Stimulated activated naive CD4-positive, alpha-beta T cell (primary cell): Measurements from ENCODE around the gene USB1.
A peak's percentile ranks its signal among the peaks of the same experiment; 100 is the strongest.

Experiments
- DNase-seq, 6 experiments: peaks; one replicate each; lab custom pipeline; 2025; lab: John Stamatoyannopoulos, UW

USB1 gene

GRCh38 chr16:58019866-58020538 is 18.8 kb downstream of the USB1 start:
- DNase-seq = no peak

- peak; percentile 36 to 64 (median 51) for DNase-seq
Observed at GRCh38 chr16:58020628-58021521, 19.7 kb downstream of the USB1 start.

DNA sequence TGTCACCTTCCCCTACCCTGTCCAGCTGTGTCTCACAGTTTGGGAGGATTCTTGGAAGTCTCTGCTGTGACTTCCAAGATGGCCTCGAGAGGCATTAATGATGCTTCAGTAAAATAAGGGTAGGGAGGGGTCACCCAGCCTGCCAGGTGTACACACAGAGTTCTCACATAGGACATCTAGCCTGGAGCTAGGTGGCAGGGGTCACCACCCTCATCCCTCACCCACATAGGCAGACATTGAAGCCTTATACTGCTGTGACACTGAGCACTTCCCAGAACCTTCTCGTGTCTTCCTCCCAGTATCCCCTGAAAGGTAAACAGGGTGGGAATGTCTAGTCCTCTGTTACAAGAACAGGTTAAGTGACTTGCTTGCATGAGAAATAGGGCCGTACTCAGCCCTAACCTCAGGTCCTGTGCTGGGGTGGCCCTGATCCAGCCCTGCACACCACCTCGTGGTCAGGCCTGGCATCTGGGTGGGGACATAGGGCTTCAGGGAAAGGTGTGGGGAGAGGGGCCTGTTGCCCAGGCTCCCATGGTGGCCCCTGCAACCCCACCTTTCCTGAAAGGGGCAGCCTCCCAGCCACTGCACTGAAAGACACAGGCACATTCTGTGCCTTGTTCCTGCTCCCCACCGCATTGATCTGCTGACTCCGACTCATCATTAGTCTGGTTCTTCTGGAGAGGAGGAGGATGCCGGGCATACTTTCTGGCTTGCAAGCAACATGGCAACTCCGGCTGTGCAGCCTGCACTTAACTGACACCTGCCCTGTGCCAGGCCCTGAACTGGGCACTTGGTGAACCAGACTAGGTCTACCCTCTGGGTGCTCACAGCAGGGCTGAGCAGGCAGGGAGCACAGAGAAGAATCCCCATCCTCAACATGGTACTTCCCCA is 20.7 kb downstream of the USB1 start:
- no peak for DNase-seq

- DNase-seq = no peak
Observed at GRCh38 chr16:58022601-58023371, 21.6 kb downstream of the USB1 start.

GRCh38 chr16:58024486-58025350 is 23.5 kb downstream of the USB1 start:
- DNase-seq = peak in 2 of 6 experiments; percentile 12 to 23

DNA sequence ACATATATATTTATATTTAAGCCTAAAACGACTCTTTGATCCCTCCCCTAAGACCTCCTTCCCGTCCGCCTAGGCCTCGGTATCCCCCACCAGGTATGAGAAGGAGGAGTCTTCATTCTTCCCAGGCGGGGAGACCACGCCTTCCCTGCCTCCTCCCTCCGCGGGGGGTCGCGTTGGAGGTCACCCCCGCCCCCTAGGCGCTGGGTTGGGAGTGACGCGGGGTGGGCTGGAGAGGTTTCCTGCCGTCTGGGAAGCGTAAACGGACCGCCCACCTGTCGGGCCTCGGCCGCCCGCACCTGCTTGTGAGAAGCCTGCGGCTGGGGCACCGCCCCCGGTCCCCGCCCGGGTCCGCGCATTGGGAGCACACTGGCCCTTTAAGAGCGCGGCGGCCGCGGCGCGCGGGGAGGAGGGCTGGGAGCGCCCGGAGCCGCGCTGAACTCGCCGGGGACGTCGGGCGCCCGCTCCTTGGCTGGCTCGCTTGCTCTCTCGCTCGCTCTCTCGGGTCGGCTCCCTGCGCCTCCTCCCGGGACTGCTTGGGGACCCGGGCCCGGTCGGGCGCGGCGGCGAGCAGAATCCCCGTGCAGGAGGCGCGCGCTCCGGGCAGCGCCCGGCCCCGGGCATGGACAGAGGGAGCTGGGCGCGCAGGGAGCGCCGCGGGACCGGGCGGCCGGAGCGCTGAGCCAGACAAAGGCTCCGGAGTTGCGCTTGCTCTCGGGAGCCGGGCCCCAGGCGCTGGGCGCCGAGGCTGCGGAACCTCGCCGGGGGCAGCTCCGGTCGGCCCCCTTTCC is 24.3 kb downstream of the USB1 start, which contains the start of gene MMP15:
TSS of gene MMP15 (plus strand) at position 404 of the 788 bp plus-strand sequence. CDS start 597 bp downstream, outside the sequence.
- peak in 5 of 6 experiments; percentile 35 to 48 (median 38) for DNase-seq

DNA sequence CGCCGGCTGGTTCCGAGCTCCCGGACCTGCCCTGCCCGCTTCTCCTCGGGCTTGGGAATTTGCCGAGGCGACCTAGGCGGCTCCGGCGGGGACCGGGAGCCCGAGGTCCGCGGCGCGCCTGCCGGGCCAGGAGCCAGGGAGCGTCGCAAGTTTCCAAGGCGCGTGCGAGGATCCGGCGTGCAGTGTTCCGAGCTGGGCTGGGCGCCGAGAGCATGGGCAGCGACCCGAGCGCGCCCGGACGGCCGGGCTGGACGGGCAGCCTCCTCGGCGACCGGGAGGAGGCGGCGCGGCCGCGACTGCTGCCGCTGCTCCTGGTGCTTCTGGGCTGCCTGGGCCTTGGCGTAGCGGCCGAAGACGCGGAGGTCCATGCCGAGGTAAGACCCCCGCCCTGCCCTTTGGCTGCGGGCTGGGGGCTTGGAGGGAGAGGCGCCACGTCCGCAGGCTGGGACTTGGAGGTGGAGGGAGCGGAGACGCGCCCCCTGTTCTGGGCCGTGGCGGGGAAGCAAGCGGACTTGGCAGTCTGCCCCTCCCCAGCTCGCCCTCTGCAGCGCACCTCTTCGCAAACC is 25.0 kb downstream of the USB1 start:
- peak in 2 of 6 experiments; percentile 10 to 19 for DNase-seq

DNA sequence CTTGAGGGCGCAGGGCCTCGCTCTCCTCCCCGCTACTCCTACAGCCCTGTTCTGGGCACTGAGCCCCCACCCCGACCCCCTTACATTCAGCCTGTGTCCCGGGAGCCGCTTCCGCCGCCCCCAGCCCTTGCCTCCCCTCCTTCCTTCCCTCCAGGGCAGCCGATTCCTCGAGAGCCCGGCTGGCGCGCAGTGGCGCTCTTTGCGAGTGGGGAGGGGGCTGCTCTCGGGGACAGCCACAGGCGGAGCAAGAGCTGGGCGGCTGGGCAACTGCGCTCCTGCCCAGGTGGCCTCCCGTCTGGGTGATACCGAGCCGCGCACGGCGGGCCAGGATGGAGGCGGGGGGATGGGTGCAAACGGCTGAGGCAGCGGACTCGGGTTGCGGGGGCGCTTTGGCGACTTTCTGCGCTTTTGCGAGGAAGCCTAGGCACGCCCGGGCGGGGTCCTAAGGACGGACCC is 25.5 kb downstream of the USB1 start:
- DNase-seq = no peak

DNA sequence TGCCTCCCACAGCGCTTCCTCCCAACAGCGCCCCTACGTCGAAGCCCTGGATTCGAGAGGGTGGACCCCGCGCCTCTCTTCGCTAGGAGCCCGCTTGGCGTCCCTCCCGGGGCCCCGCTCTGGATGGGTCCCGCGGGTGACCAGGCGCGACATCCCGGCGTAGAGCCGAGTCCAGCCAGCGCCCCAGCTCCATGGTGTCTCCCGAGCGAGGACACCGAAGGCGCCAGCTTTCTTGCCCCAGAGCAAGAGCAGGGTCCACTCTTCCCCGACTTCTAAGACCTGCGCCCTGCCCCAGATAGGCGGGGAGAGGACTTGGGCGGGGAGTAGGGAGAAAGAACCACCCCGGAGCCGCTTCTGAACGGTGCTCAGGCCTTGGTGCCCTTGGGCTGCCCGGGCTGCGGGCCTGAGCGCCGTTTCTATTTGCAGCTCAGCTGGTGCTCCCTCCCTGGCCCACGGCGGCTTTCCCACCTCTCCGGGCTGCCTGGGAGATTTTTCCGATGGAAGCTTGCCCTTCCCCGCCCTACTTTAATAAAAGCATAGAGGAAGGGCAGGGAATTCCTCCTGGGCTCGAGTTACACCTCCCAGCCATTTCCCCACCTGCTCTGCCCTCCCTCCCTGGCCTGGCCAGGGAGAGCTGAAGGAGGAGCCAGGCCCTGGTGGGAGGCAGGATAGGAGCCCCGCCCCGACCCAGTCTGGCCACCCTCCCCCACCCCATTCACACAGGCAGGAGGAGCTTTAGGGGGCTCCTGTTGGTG is 26.1 kb downstream of the USB1 start:
- DNase-seq = no peak

DNA sequence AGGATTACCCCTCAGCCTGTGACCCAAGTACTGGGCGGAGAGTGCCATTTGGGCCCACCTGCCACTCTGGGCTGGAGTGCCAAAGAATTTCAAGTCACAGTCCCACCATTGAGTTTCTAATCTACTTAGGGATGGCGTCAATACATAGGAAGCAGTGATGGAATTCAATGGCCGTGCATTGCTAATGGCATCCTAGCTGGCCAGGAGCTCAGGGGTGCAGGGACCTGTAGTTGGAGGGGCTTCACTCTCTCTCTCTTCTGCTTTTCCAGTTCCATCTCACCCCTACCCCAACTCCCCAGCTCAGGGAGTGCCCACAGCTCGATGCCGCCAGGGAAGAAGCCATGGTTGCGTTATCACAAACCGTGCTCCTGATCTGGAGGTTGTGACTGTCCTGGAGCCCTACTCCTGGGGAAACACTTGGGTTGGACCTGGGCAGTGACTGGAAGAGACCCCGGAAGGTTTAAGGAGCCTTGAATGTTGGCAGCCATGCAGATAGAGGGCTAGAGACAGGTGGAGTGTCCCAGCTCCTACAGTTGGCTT is 26.8 kb downstream of the USB1 start:
- no peak for DNase-seq

DNA sequence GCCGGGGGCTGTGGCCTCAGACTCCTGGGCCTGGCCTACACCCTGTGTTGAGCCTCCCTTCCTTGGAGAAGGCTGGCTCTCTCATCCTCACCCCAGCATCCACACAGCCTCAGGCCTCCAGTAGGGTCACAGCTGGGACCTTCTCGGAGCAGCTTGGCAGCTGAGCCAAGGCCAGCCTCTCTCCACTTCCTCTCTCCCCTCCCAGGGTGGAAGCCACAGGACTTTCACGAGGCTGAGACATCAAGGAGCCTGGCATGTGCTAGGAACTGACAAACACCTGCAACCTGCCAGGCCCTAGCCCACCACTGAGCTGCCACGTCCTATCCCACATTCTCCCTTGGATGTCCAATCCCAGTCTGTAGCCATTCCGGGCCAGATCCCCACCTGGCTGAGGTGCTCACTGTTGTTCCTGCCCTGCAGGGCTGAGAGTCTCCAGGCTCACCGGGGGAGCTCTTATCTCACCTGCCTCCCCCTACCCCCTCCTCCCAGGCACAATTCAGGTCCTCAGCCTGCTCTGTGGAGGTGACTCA is 27.4 kb downstream of the USB1 start:
- no peak for DNase-seq

- no peak for DNase-seq
Observed at GRCh38 chr16:58029410-58029809, 28.2 kb downstream of the USB1 start.

- DNase-seq = no peak
Observed at GRCh38 chr16:58030136-58030840, 29.1 kb downstream of the USB1 start.

- DNase-seq = no peak
Observed at GRCh38 chr16:58031016-58031800, 30.0 kb downstream of the USB1 start.

DNA sequence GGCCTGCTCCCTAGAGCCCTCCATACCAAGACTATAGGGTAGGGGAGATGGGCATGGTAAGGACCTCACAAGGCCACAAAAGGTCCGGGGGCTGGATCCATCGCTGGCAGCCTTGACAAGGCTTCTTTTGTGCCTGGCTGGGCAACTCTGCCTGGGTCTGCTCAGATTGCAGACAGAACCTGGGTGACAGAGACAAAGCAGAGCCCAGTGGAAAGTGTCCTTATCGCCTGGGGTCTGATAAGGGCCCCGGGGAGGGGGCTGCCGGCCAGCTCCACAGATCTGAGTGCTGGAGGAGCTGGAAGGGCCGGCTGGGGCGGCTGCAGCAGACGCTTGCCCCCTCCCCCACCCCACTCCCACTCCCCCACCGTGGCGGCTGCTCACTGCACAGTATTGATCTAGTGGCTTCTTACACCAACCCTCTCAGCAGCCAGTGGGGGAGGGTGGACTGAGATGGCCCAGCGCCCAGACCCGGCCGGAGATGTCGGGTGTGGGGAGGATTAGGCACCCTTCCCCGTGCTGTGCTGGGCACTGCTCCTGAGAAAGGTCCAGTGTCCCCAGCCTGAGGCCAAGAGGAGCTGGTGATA is 31.6 kb downstream of the USB1 start:
- DNase-seq = no peak

DNA sequence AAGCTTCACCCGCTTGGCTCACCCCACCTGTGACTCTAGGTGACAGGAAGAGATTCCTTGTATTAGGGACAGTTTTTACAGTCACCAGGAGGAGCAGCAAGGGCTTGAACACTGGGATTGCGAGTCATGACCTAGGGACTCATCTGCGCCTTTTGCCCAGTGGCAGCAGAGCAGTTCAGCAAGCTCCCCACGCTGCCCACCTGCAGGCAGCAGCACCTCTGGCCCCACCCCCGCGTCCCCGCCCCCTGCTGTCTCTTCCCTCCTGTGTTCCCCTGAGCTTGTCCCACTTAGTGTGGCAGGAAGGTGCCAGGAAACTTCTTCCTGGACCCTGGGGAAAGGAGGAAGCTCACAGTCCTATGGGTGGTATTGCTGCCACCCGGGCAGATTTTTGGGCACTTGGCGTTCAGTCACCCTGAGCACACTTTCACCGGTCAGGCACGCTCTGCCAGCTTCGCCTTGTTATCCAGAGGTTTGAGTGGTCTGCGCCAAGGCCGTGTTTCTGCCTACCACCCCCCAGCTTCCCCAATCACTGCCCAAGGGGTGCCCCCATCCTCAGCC is 33.0 kb downstream of the USB1 start:
- no peak for DNase-seq
